Upper lobe of right lung (tissue), 1 donor: ENCODE data around the gene KDM1A. TPM values are rescaled to one million over a fixed set of nuclear protein-coding genes. Genes with fewer than 3 reads are reported as not detected.

Experiments used
- ATAC-seq: fragments of 200-7000 bp; cut with Tn5 transposase; one replicate; pipeline ENCODE4 v1.9.1; 2020; ENCODE audit warnings: mild to moderate bottlenecking, moderate library complexity
- DNase-seq: peaks from one replicate; pipeline ENCODE4 v3.0.0-alpha.2; 2020
- H3K27ac ChIP-seq: fragments of 200-600 bp; one replicate; pipeline ENCODE4 v1.8.0; 2022
- H3K27me3 ChIP-seq: fragments of 200-600 bp; one replicate; pipeline ENCODE4 v1.8.0; 2022; ENCODE audit warnings: mild to moderate bottlenecking
- H3K36me3 ChIP-seq: fragments of 200-600 bp; one replicate; pipeline ENCODE4 v1.8.0; 2022
- H3K4me1 ChIP-seq: fragments of 200-600 bp; one replicate; pipeline ENCODE4 v1.8.0; 2022
- H3K4me3 ChIP-seq: fragments of 200-600 bp; one replicate; pipeline ENCODE4 v1.8.0; 2022; ENCODE audit warnings: mild to moderate bottlenecking
- H3K9me3 ChIP-seq: fragments of 200-600 bp; one replicate; pipeline ENCODE4 v1.8.0; 2022
- CTCF ChIP-seq: fragments of 200-600 bp; IDR thresholded peaks from one replicate; pipeline ENCODE4 v1.8.0; 2022; ENCODE audit warnings: antibody characterized with exemption
- intact Hi-C: fragments of 100-400 bp; cut with DNase I; formaldehyde crosslinking; loops from one replicate; pipeline ENCODE4 v1.11.0; 2022
- total RNA-seq: library from RNA; stranded (reverse); fragmentation: NEBNext Ultra II Directional; extraction: Animal tissue kit (Norgen Biotek cat#: 25700); gene quantifications from one replicate; pipeline ENCODE4 v1.2.1, GENCODE V29; 2021
- donor health status: DM: no; HTN: yes; CAD: no; lungs with severe emphysema.

KDM1A gene
- total RNA-seq, 1 donor from 2014 or later = 35.8 TPM

DNA sequence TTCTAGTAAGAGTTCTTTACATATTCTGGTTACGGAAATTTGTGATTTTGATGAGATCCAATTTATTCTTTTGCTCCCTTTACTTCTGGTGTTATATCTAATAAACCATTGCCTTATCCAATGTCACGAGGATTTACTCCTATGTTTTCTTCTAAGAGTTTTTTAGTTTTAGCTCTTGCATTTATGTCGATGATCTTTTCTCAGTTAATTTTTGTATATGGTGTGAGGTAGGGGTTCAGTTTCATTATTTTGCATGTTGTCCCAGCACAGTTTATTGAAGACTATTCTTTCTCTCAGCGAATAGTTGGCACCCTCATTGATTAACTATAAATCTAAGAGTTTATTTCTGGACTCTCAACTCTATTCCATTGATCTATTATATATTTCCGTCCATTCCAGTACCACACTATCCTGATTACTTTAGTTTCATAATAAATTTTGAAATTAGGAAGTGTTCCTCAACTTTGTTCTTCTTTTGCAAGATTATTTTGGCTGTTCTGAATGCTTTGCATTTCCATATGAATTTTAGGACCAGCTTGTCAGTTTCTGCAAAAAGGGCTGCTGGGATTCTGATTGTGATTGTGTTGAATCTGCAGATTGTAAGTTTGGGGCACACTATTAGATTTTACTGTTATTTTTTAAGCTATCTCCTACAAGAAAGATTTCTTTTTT lies 4.0 kb downstream of the KDM1A start:
- no peak overlapping the region for H3K4me3 ChIP-seq
- H3K27me3 ChIP-seq = no peaks in the 10 kb centered on the region
- H3K36me3 ChIP-seq = no peaks in the 10 kb centered on the region
- ATAC-seq (no peak), DNase-seq (no peak)
- no peaks in the 10 kb centered on the region for H3K9me3 ChIP-seq
- H3K4me1 ChIP-seq = peaks cover 11% of the 10 kb centered on the region
- H3K27ac ChIP-seq = no peak overlapping the region
- no peak for TF ChIP-seq CTCF
- intact Hi-C loops = no loop called here

GRCh38 chr1:23026568-23026967 lies 7.3 kb downstream of the KDM1A start:
- DNase-seq (no peak), ATAC-seq (no peak)
- no peak for TF ChIP-seq CTCF
- Histone ChIP-seq H3K27me3 (no peaks in the 10 kb centered on the region), H3K9me3 (no peaks in the 10 kb centered on the region), H3K36me3 (no peaks in the 10 kb centered on the region), H3K4me3 (no peak overlapping the region), H3K4me1 (no peaks in the 10 kb centered on the region), H3K27ac (no peak overlapping the region)
- intact Hi-C loops = no loop called here

DNA sequence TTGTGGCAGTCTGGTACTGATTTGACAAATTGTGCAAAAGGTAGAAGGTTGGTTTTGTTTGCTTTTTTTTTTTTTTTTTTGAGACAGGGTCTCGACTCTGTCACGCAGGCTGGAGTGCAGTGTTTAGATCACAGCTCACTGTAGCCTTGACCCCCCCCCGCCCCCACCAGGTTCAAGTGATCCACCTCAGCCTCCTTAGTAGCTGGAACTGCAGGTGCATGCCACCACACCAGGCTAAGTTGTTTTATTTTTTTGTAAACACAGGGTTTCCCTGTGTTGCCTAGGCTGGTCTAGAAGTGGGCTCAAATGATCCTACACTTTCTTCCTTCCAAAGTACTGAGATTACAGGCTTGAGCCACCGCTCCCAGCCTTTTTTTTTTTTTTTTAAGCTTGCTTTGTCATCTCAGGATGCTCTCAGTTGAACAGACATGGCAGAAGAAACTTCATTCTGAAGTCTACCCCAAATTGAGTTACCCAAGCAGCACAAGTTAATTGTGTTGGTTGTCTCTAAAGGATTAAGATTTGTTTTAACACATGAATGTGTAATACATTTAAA lies 8.2 kb downstream of the KDM1A start:
- ATAC-seq (no peak), DNase-seq (no peak)
- no peak for TF ChIP-seq CTCF
- no peak overlapping the region for H3K4me3 ChIP-seq
- intact Hi-C loops = no loop called here
- H3K27ac ChIP-seq = no peak overlapping the region
- H3K36me3 ChIP-seq = no peaks in the 10 kb centered on the region
- H3K4me1 ChIP-seq = no peaks in the 10 kb centered on the region
- H3K9me3 ChIP-seq = no peaks in the 10 kb centered on the region
- H3K27me3 ChIP-seq = no peaks in the 10 kb centered on the region

DNA sequence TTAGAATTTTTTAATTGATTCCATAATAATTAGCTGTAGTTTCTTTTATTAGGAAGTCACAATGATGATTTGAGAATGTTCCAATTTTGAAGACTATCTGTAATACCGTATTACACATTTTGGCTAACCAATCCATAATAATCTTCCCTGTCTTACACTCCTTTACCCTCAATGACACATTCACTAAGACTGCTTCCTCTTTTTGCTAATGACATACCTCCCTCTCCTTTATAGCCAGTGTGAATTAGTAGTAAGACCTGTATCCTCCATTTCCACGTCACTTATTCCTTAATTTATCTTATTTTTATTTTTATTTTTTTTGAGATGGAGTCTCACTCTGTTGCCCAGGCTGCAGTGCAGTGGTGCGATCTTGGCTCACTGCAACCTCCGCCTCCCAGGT lies 10.1 kb downstream of the KDM1A start:
- H3K4me1 ChIP-seq = no peaks in the 10 kb centered on the region
- H3K36me3 ChIP-seq = no peaks in the 10 kb centered on the region
- H3K27me3 ChIP-seq = no peaks in the 10 kb centered on the region
- intact Hi-C loops = no loop called here
- H3K4me3 ChIP-seq = no peak overlapping the region
- H3K27ac ChIP-seq = no peak overlapping the region
- peak; percentile 55 for ATAC-seq
- no peak for DNase-seq
- no peaks in the 10 kb centered on the region for H3K9me3 ChIP-seq
- TF ChIP-seq CTCF = no peak

DNA sequence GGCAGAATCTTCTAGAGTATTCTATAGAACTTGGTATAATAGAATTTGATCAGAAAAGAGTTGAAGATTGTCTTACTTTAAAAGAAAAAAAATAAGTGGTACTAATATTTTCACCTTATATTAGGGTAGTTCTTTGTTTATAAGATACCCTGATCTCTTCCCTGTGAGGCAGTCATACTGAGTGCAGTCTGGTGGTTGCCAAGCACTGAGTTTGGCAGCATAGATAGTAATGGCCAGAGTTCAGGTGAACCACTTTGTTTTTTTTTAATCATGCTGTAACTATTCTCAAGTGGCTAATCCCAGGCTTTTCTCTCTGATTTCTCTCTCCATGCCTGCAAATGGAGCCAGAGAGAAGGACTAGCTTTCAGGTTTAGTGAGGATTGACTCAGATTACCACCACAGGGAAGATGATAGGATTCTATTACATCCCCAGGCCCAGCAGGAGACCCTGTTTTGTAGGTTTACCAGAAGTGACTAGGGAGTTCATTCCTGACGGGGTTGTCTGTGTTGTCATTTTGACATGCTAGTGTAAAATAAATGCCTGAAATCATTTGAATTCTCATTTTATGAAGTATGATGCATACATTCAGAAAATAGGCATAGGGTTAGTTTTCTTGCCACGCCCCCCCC lies 16.7 kb downstream of the KDM1A start:
- no peak for TF ChIP-seq CTCF
- no peak for DNase-seq
- Histone ChIP-seq H3K36me3 (no peaks in the 10 kb centered on the region), H3K4me3 (no peak overlapping the region), H3K27me3 (no peaks in the 10 kb centered on the region), H3K27ac (no peak overlapping the region), H3K9me3 (no peaks in the 10 kb centered on the region), H3K4me1 (no peaks in the 10 kb centered on the region)
- ATAC-seq = no peak
- intact Hi-C loops = no loop called here
